Measurements from ENCODE around the gene TTLL1. TPM values are rescaled to one million over a fixed set of nuclear protein-coding genes. Genes with fewer than 3 reads are reported as not detected.
"Not testable (repeated sequence)": the region's sequence is repeated elsewhere in the genome, so short reads cannot be mapped to it uniquely, and the experiment has no call there.

The TTLL1 gene
- polyA plus RNA-seq, 1 experiment: 22.1 TPM

DNA sequence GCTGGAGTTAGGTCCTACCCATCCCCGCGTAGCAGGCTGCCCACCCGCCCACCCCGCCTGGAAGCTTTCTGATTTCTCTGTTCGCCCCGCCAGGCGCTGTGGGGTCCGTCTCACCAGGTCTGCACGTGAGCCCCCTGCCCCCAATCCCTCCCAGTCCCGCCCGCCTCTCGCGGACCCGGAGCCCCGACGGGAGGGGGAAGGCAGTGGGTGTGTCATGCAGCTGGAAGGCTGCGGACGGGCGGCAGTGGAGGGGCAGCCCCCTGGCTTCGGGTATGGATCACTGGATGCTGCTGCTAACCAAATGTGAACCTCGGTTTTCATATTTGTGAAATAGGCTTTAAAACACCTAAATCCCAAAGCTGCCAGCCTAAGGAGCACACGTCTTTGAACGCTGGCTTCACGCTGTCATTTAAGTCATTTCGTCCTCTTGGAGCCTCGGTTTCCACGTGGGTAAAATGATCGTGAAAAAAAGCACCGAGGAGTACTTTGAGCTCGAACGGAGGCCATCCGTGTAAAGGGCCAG is 20.8 kb upstream of the TTLL1 start:
- Histone ChIP-seq H3K4me3 (ENCODE audit: low read depth, low read length) (peak overlapping the region; percentile 24; the same call in 1 of the 2 replicates), H3K36me3 (ENCODE audit: control insufficient read depth, insufficient read depth, low read length) (no peaks in the 10 kb centered on the region), H3K27me3 (ENCODE audit: control insufficient read depth, insufficient read depth, low read length) (peaks cover 39% of the 10 kb centered on the region)
- POLR2A ChIA-PET: no interaction called here
- CTCF ChIA-PET: interaction anchor here (1.7 kb wide), 1 partner anchor 27 kb away, joined by 5 read pairs; no protein-coding TSS in a partner anchor
- no peak for DNase-seq (ENCODE audit: low read depth)
- TF ChIP-seq, protein P1, sequence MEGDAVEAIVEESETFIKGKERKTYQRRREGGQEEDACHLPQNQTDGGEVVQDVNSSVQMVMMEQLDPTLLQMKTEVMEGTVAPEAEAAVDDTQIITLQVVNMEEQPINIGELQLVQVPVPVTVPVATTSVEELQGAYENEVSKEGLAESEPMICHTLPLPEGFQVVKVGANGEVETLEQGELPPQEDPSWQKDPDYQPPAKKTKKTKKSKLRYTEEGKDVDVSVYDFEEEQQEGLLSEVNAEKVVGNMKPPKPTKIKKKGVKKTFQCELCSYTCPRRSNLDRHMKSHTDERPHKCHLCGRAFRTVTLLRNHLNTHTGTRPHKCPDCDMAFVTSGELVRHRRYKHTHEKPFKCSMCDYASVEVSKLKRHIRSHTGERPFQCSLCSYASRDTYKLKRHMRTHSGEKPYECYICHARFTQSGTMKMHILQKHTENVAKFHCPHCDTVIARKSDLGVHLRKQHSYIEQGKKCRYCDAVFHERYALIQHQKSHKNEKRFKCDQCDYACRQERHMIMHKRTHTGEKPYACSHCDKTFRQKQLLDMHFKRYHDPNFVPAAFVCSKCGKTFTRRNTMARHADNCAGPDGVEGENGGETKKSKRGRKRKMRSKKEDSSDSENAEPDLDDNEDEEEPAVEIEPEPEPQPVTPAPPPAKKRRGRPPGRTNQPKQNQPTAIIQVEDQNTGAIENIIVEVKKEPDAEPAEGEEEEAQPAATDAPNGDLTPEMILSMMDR (IDR thresholded peaks at IDR 0.05; ENCODE audit: insufficient read depth, low read depth, low read length): no peak

- DNase-seq (ENCODE audit: low read depth): no peak
- CTCF ChIA-PET: interaction anchor here (1.7 kb wide), 1 partner anchor 27 kb away, joined by 5 read pairs; no protein-coding TSS in a partner anchor
- Histone ChIP-seq H3K36me3 (ENCODE audit: control insufficient read depth, insufficient read depth, low read length) (no peaks in the 10 kb centered on the region), H3K4me3 (ENCODE audit: low read depth, low read length) (no peak overlapping the region), H3K27me3 (ENCODE audit: control insufficient read depth, insufficient read depth, low read length) (peaks cover 34% of the 10 kb centered on the region)
- TF ChIP-seq, protein P1 (IDR thresholded peaks at IDR 0.05; ENCODE audit: insufficient read depth, low read depth, low read length): no peak
- POLR2A ChIA-PET: no interaction called here
Observed at GRCh38 chr22:43109511-43109910, 20.3 kb upstream of the TTLL1 start.

GRCh38 chr22:43106302-43106701 is 17.1 kb upstream of the TTLL1 start:
- TF ChIP-seq, protein P1 (IDR thresholded peaks at IDR 0.05; ENCODE audit: insufficient read depth, low read depth, low read length): no peak
- ChIA-PET CTCF (no interaction called here), POLR2A (interaction anchor here (0.5 kb wide), 1 partner anchor 269 kb away, joined by 3 read pairs; no protein-coding TSS in a partner anchor)
- H3K27me3 ChIP-seq (ENCODE audit: control insufficient read depth, insufficient read depth, low read length): peaks cover 20% of the 10 kb centered on the region
- no peak overlapping the region for H3K4me3 ChIP-seq (ENCODE audit: low read depth, low read length)
- no peak for DNase-seq (ENCODE audit: low read depth)
- H3K36me3 ChIP-seq (ENCODE audit: control insufficient read depth, insufficient read depth, low read length): no peaks in the 10 kb centered on the region

DNA sequence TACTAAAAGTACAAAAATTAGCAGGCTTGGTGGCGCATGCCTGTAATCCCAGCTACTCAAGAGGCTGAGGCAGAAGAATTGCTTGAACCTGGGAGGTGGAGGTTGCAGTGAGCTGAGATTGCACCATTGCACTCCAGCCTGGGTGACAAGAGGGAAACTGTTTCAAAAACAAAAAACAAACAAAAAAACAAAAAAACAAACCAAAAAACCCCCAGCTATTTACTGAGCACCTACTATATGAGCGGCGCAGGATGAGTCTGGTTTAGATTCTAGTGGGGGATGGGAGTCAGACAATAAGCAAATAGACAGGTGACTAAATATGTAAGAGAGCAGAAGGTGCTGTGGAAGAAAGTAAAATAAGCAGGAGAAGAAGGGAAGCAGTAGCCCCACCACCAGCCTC is 15.8 kb upstream of the TTLL1 start:
- H3K27me3 ChIP-seq (ENCODE audit: control insufficient read depth, insufficient read depth, low read length); DNase-seq (ENCODE audit: low read depth); POLR2A ChIA-PET; CTCF ChIA-PET; H3K36me3 ChIP-seq (ENCODE audit: control insufficient read depth, insufficient read depth, low read length); H3K4me3 ChIP-seq (ENCODE audit: low read depth, low read length): not testable (repeated sequence)

DNA sequence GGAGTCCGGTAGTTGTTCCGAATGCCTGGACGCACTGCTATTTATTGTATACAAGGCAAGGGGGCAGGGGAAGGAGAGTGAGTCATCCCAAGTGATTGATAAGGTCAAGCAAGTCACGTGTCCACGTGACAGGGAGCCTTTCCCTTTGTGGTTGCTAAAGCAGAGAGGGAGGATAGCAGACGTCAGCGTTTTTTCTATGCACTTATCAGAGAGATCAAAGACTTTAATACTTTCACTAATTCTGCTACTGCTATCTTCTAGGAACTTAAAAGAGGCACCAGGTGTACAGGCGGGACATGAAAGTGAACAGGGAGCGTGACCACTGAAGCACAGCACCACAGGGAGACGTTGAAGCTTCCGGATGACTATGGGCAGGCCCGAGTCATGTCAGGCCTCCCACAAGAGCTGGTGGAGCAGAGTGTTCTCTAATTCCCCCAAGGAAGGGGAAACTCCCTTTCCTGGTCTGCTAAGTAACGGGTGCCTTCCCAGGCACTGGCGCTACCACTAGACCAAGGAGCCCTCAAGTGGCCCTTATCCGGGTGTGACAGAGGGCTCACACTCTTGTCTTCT is 14.9 kb upstream of the TTLL1 start:
- H3K36me3 ChIP-seq (ENCODE audit: control insufficient read depth, insufficient read depth, low read length); H3K27me3 ChIP-seq (ENCODE audit: control insufficient read depth, insufficient read depth, low read length); DNase-seq (ENCODE audit: low read depth); CTCF ChIA-PET; POLR2A ChIA-PET; H3K4me3 ChIP-seq (ENCODE audit: low read depth, low read length): not testable (repeated sequence)

- DNase-seq (ENCODE audit: low read depth): no peak
- CTCF ChIA-PET: interaction anchor here (0.6 to 1.2 kb wide), 2 partner anchors 11 to 17 kb away, joined by 3 to 7 read pairs; no protein-coding TSS in a partner anchor
- Histone ChIP-seq H3K36me3 (ENCODE audit: control insufficient read depth, insufficient read depth, low read length) (no peaks in the 10 kb centered on the region), H3K4me3 (ENCODE audit: low read depth, low read length) (no peak overlapping the region), H3K27me3 (ENCODE audit: control insufficient read depth, insufficient read depth, low read length) (no peaks in the 10 kb centered on the region; the same call in 1 of the 2 replicates)
- TF ChIP-seq, protein P1 (IDR thresholded peaks at IDR 0.05; ENCODE audit: insufficient read depth, low read depth, low read length): no peak
- POLR2A ChIA-PET: no interaction called here
Observed at GRCh38 chr22:43101306-43101705, 12.1 kb upstream of the TTLL1 start.

All from BJ (cell line).